Activated T-cell treated with anti-CD3 and anti-CD28 coated beads, Interleukin-2, amount 50 U/mL, for 24 hours (primary cell): ENCODE results near the gene FAM163A.
"Not testable (repeated sequence)": the region's sequence is repeated elsewhere in the genome, so short reads cannot be mapped to it uniquely, and the experiment has no call there.

ENCODE experiments used
- DNase-seq: peaks from one replicate; pipeline ENCODE4 v3.0.0-alpha.2; 2020
- H3K27ac Mint-ChIP-seq: 2 replicates; pipeline ENCODE4 v1.8.0; 2020; ENCODE audit warnings: mild to moderate bottlenecking, mixed read lengths
- H3K27me3 Mint-ChIP-seq: 2 replicates; pipeline ENCODE4 v1.8.0; 2020; ENCODE audit warnings: mixed read lengths
- H3K36me3 Mint-ChIP-seq: 2 replicates; pipeline ENCODE4 v1.8.0; 2020; ENCODE audit warnings: low read depth, mixed read lengths
- H3K4me1 Mint-ChIP-seq: 2 replicates; pipeline ENCODE4 v1.8.0; 2020; ENCODE audit warnings: low read depth, mixed read lengths
- H3K4me3 Mint-ChIP-seq: 2 replicates; pipeline ENCODE4 v1.8.0; 2020; ENCODE audit warnings: mild to moderate bottlenecking, moderate library complexity, mixed read lengths
- H3K9me3 Mint-ChIP-seq: 2 replicates; pipeline ENCODE4 v1.8.0; 2020; ENCODE audit warnings: mixed read lengths

The FAM163A gene

GRCh38 chr1:179794146-179794545 is 51.1 kb downstream of the FAM163A start:
- Mint-ChIP-seq H3K27me3 (no peaks in the 10 kb centered on the region), H3K27ac (no peak overlapping the region), H3K4me1 (no peaks in the 10 kb centered on the region)

DNA sequence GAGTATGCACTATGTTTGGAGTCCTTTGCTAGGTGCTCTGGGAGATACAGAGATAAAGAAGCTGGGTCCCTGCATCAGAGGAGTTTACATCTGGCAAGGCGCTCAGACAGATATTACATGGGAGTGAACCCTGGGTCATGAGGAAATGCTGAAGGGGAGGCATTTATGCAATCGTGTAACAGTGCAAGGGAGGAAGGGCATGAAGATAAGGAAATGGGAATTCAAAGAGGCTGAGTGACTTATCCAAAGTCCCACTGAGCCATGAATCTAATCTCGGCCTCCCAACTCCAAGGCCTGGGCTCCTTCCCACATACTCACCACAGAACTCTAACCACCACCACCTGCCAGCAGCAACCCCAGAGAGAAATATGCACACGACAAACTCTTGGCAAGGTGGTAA is 51.6 kb downstream of the FAM163A start:
- Mint-ChIP-seq H3K4me1 (no peaks in the 10 kb centered on the region), H3K36me3 (no peaks in the 10 kb centered on the region), H3K4me3 (no peak overlapping the region), H3K27ac (no peak overlapping the region), H3K27me3 (no peaks in the 10 kb centered on the region), H3K9me3 (no peaks in the 10 kb centered on the region)
- no peak for DNase-seq

More at GRCh38 chr1:179794146-179794545, 51.1 kb downstream of the FAM163A start:
- Mint-ChIP-seq H3K36me3 (no peaks in the 10 kb centered on the region), H3K9me3 (no peaks in the 10 kb centered on the region), H3K4me3 (no peak overlapping the region)
- DNase-seq = no peak

GRCh38 chr1:179798213-179798863 is 55.2 kb downstream of the FAM163A start:
- H3K36me3 Mint-ChIP-seq = no peaks in the 10 kb centered on the region
- no peaks in the 10 kb centered on the region for H3K27me3 Mint-ChIP-seq
- DNase-seq = no peak
- H3K27ac Mint-ChIP-seq = no peak overlapping the region
- no peak overlapping the region for H3K4me3 Mint-ChIP-seq
- H3K4me1 Mint-ChIP-seq = no peaks in the 10 kb centered on the region
- H3K9me3 Mint-ChIP-seq = no peaks in the 10 kb centered on the region

DNA sequence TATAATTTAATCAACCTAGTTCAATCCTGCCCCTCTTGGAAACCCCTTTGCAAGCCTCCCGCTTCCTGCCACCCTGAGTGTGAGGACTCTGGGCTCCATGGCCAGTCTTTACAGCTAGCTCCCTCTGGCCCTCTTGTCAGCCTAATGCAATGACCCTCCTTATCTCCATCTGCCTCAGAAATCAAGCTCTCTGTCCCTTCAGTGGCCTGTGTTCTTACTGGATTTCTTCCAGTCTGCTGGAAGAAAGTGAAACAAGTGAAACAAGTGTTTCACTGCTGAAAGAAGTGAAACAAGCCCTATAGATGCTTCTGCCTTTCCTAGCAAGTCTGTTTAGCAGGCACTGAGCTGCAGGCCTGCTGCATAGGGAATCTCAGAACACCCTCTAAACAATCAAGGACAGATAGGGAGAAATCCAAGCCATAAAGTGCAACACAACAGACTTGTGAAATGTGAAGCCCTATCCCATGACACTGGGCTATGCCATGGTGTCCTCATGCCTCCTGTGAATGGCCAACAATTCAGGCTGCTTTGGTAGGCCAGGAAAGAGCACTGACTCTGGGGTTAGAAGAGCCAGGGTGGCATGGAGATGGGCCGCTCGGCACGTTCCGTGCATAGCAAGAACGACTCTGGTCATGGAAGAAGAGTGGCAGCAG is 55.9 kb downstream of the FAM163A start:
- no peaks in the 10 kb centered on the region for H3K36me3 Mint-ChIP-seq
- H3K27ac Mint-ChIP-seq = no peak overlapping the region
- H3K9me3 Mint-ChIP-seq = no peaks in the 10 kb centered on the region
- DNase-seq = no peak
- no peak overlapping the region for H3K4me3 Mint-ChIP-seq
- no peaks in the 10 kb centered on the region for H3K27me3 Mint-ChIP-seq
- no peaks in the 10 kb centered on the region for H3K4me1 Mint-ChIP-seq

- H3K9me3 Mint-ChIP-seq = no peaks in the 10 kb centered on the region
- no peaks in the 10 kb centered on the region for H3K27me3 Mint-ChIP-seq
- no peak overlapping the region for H3K27ac Mint-ChIP-seq
- no peaks in the 10 kb centered on the region for H3K36me3 Mint-ChIP-seq
- DNase-seq = no peak
- no peak overlapping the region for H3K4me3 Mint-ChIP-seq
- no peaks in the 10 kb centered on the region for H3K4me1 Mint-ChIP-seq
Observed at GRCh38 chr1:179800481-179800880, 57.4 kb downstream of the FAM163A start.

- Mint-ChIP-seq H3K4me1 (no peaks in the 10 kb centered on the region), H3K27me3 (no peaks in the 10 kb centered on the region), H3K4me3 (no peak overlapping the region)
Observed at GRCh38 chr1:179803104-179803503, 60.0 kb downstream of the FAM163A start.

GRCh38 chr1:179803918-179804317 is 60.8 kb downstream of the FAM163A start:
- DNase-seq = no peak
- no peaks in the 10 kb centered on the region for H3K27me3 Mint-ChIP-seq
- no peaks in the 10 kb centered on the region for H3K36me3 Mint-ChIP-seq
- H3K4me3 Mint-ChIP-seq = no peak overlapping the region
- no peaks in the 10 kb centered on the region for H3K9me3 Mint-ChIP-seq
- no peak overlapping the region for H3K27ac Mint-ChIP-seq
- no peaks in the 10 kb centered on the region for H3K4me1 Mint-ChIP-seq

More at GRCh38 chr1:179803104-179803503, 60.0 kb downstream of the FAM163A start:
- Mint-ChIP-seq H3K27ac (no peak overlapping the region), H3K36me3 (no peaks in the 10 kb centered on the region), H3K9me3 (no peaks in the 10 kb centered on the region)
- DNase-seq = no peak

GRCh38 chr1:179804417-179804816 is 61.3 kb downstream of the FAM163A start:
- not testable (repeated sequence) for H3K9me3 Mint-ChIP-seq, H3K36me3 Mint-ChIP-seq, H3K4me3 Mint-ChIP-seq

DNA sequence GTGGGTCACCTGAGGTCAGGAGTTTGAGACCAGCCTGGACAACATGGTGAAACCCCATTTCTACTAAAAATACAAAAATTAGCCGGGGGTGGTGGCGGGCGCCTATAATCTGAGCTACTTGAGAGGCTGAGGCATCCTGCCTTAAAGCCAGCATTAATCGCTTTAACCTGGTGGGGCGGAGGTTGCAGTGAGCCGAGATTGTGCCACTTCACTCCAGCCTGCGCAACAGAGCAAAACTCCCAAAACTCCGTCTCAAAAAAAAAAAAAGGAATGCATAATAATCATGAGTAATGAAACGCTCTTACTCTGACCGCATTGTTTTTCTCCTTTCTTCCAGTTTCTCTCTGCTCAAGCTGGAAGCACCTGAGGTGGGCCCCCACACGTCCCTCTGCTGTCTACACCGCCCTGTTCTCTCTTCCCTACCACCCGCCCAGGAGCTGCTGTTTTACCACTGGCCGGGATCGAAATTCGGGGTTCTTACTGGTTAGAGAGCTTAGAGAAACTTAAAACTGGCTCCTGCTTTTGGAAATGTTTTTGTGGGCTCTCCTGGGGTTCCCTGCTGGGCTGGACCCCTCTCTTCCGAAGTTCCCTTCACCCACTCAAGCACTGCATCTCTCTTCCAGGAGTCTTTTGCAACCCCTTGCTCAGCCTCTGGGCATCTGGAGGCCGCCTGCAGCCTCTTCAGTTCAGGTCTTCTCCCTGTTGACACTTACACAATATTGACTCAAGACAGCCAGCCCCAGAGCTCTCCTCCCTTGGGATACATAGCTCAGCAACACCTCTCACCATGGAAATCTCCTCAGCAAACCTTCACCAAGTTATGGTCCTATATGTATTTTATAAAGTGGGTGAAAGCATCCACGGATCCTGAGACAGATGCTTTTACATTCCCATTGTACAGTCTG is 62.5 kb downstream of the FAM163A start:
- no peaks in the 10 kb centered on the region for H3K27me3 Mint-ChIP-seq
- DNase-seq = no peak
- peaks cover 4% of the 10 kb centered on the region for H3K4me1 Mint-ChIP-seq
- H3K9me3 Mint-ChIP-seq = no peaks in the 10 kb centered on the region
- H3K36me3 Mint-ChIP-seq = no peaks in the 10 kb centered on the region
- H3K27ac Mint-ChIP-seq = no peak overlapping the region
- no peak overlapping the region for H3K4me3 Mint-ChIP-seq

More at GRCh38 chr1:179804417-179804816, 61.3 kb downstream of the FAM163A start:
- H3K27ac Mint-ChIP-seq, DNase-seq, H3K27me3 Mint-ChIP-seq, H3K4me1 Mint-ChIP-seq: not testable (repeated sequence)

- no peak overlapping the region for H3K4me3 Mint-ChIP-seq
- DNase-seq = no peak
- H3K4me1 Mint-ChIP-seq = peaks cover 4% of the 10 kb centered on the region
- no peaks in the 10 kb centered on the region for H3K36me3 Mint-ChIP-seq
- H3K27me3 Mint-ChIP-seq = no peaks in the 10 kb centered on the region
- H3K9me3 Mint-ChIP-seq = no peaks in the 10 kb centered on the region
- no peak overlapping the region for H3K27ac Mint-ChIP-seq
Observed at GRCh38 chr1:179806333-179806732, 63.2 kb downstream of the FAM163A start.

GRCh38 chr1:179807291-179807690 is 64.2 kb downstream of the FAM163A start:
- Mint-ChIP-seq H3K4me1 (peaks cover 4% of the 10 kb centered on the region), H3K27ac (no peak overlapping the region), H3K27me3 (no peaks in the 10 kb centered on the region), H3K9me3 (no peaks in the 10 kb centered on the region), H3K4me3 (no peak overlapping the region), H3K36me3 (no peaks in the 10 kb centered on the region)
- no peak for DNase-seq

- no peak overlapping the region for H3K27ac Mint-ChIP-seq
- no peaks in the 10 kb centered on the region for H3K9me3 Mint-ChIP-seq
- H3K4me3 Mint-ChIP-seq = no peak overlapping the region
- no peak for DNase-seq
- H3K36me3 Mint-ChIP-seq = no peaks in the 10 kb centered on the region
- H3K27me3 Mint-ChIP-seq = no peaks in the 10 kb centered on the region
- peaks cover 4% of the 10 kb centered on the region for H3K4me1 Mint-ChIP-seq
Observed at GRCh38 chr1:179807691-179808485, 64.8 kb downstream of the FAM163A start.

- Mint-ChIP-seq H3K4me3 (no peak overlapping the region), H3K36me3 (no peaks in the 10 kb centered on the region), H3K27ac (no peak overlapping the region), H3K9me3 (no peaks in the 10 kb centered on the region), H3K4me1 (peaks cover 4% of the 10 kb centered on the region), H3K27me3 (no peaks in the 10 kb centered on the region)
- DNase-seq = no peak
Observed at GRCh38 chr1:179808503-179808902, 65.4 kb downstream of the FAM163A start.
